MG63 (cell line): ENCODE results near the gene SMPDL3B. TPM values are rescaled to one million over a fixed set of nuclear protein-coding genes. Genes with fewer than 3 reads are reported as not detected.
"Not testable (repeated sequence)": the region's sequence is repeated elsewhere in the genome, so short reads cannot be mapped to it uniquely, and the experiment has no call there.

Experiments
- DNase-seq: peaks from one replicate; pipeline ENCODE4 v3.0.0-alpha.2; 2020
- H3K27me3 ChIP-seq: fragments of 250-450 bp; sonication (Bioruptor Pico); 2 replicates; pipeline ENCODE4 v1.5.1; 2020; ENCODE audit warnings: mild to moderate bottlenecking, moderate library complexity
- H3K36me3 ChIP-seq: fragments of 250-450 bp; sonication (Bioruptor Pico); 2 replicates; pipeline ENCODE4 v1.5.1; 2020; ENCODE audit warnings: mild to moderate bottlenecking, moderate library complexity
- H3K4me3 ChIP-seq: fragments of 250-450 bp; sonication (Bioruptor Pico); 2 replicates; pipeline ENCODE4 v1.5.1; 2020; ENCODE audit warnings: mild to moderate bottlenecking, moderate library complexity
- H3K9me3 ChIP-seq: fragments of 250-450 bp; sonication (Bioruptor Pico); 2 replicates; pipeline ENCODE4 v1.5.1; 2020; ENCODE audit warnings: mild to moderate bottlenecking, moderate library complexity
- total RNA-seq: library from RNA; depleted of rRNA; stranded (reverse); fragments of >200 nt; shearing (Covaris generic); gene quantifications from 2 replicates; pipeline ENCODE4 v1.2.3, GENCODE V29; 2014; ENCODE audit warnings: low replicate concordance; rRNA removed

The SMPDL3B gene
- total RNA-seq, 1 experiment from 2014 or later: not detected

GRCh38 chr1:27980216-27980845, 45.5 kb downstream of the SMPDL3B start:
- DNase-seq: no peak
- Histone ChIP-seq H3K4me3 (no peak overlapping the region), H3K36me3 (peaks cover 9% of the 10 kb centered on the region), H3K9me3 (no peaks in the 10 kb centered on the region), H3K27me3 (no peaks in the 10 kb centered on the region)

GRCh38 chr1:27981145-27981544, 46.3 kb downstream of the SMPDL3B start:
- Histone ChIP-seq H3K9me3 (no peaks in the 10 kb centered on the region), H3K36me3 (peaks cover 13% of the 10 kb centered on the region), H3K4me3 (no peak overlapping the region), H3K27me3 (no peaks in the 10 kb centered on the region)
- DNase-seq: no peak

GRCh38 chr1:27990920-27991537, 56.2 kb downstream of the SMPDL3B start:
- H3K27me3 ChIP-seq: no peaks in the 10 kb centered on the region
- H3K9me3 ChIP-seq: no peaks in the 10 kb centered on the region
- DNase-seq: no peak
- no peak overlapping the region for H3K4me3 ChIP-seq
- H3K36me3 ChIP-seq: peaks cover 67% of the 10 kb centered on the region

GRCh38 chr1:27992276-27992675, 57.5 kb downstream of the SMPDL3B start:
- no peaks in the 10 kb centered on the region for H3K27me3 ChIP-seq
- DNase-seq: no peak
- H3K4me3 ChIP-seq: no peak overlapping the region
- H3K9me3 ChIP-seq: no peaks in the 10 kb centered on the region
- H3K36me3 ChIP-seq: peaks cover 66% of the 10 kb centered on the region

GRCh38 chr1:27993241-27993640, 58.4 kb downstream of the SMPDL3B start:
- no peak for DNase-seq
- H3K27me3 ChIP-seq: no peaks in the 10 kb centered on the region
- H3K9me3 ChIP-seq: no peaks in the 10 kb centered on the region
- no peak overlapping the region for H3K4me3 ChIP-seq
- peaks cover 63% of the 10 kb centered on the region for H3K36me3 ChIP-seq

GRCh38 chr1:27994060-27994459, 59.3 kb downstream of the SMPDL3B start:
- H3K9me3 ChIP-seq: no peaks in the 10 kb centered on the region
- H3K4me3 ChIP-seq: no peak overlapping the region
- H3K36me3 ChIP-seq: peaks cover 61% of the 10 kb centered on the region
- H3K27me3 ChIP-seq: no peaks in the 10 kb centered on the region
- no peak for DNase-seq

- DNase-seq, H3K27me3 ChIP-seq, H3K4me3 ChIP-seq, H3K9me3 ChIP-seq: not testable (repeated sequence)
- H3K36me3 ChIP-seq: peaks cover 59% of the 10 kb centered on the region
Observed at GRCh38 chr1:27994526-27994925, 59.7 kb downstream of the SMPDL3B start.

GRCh38 chr1:27999055-27999454, 64.3 kb downstream of the SMPDL3B start:
- Histone ChIP-seq H3K4me3 (no peak overlapping the region), H3K9me3 (no peaks in the 10 kb centered on the region), H3K36me3 (peaks cover 47% of the 10 kb centered on the region), H3K27me3 (no peaks in the 10 kb centered on the region)
- no peak for DNase-seq

- Histone ChIP-seq H3K9me3 (no peaks in the 10 kb centered on the region), H3K4me3 (no peak overlapping the region), H3K36me3 (peaks cover 30% of the 10 kb centered on the region), H3K27me3 (no peaks in the 10 kb centered on the region)
- DNase-seq: no peak
Observed at GRCh38 chr1:28002600-28002999, 67.8 kb downstream of the SMPDL3B start.

GRCh38 chr1:28003117-28003516, 68.3 kb downstream of the SMPDL3B start:
- not testable (repeated sequence) for H3K9me3 ChIP-seq, H3K4me3 ChIP-seq, H3K27me3 ChIP-seq, DNase-seq
- peaks cover 25% of the 10 kb centered on the region for H3K36me3 ChIP-seq

Other genes with a start within 250 kb of the SMPDL3B start
- gene FAM76A, start 209.0 kb upstream of the SMPDL3B start, total RNA-seq: 12.0 and 12.1 TPM in 2 replicates
- gene STX12, start 161.8 kb upstream of the SMPDL3B start, total RNA-seq: 18.9 and 24.0 TPM in 2 replicates
- gene PPP1R8, start 104.2 kb upstream of the SMPDL3B start, total RNA-seq: 68.6 and 72.5 TPM in 2 replicates
- gene THEMIS2, start 62.5 kb upstream of the SMPDL3B start, total RNA-seq: 8.9 and 9.0 TPM in 2 replicates
- gene RPA2, start 20.4 kb upstream of the SMPDL3B start, total RNA-seq: 50.5 and 63.9 TPM in 2 replicates
- gene XKR8, start 25.0 kb downstream of the SMPDL3B start, total RNA-seq: 13.9 and 16.1 TPM in 2 replicates
- 7.2 and 23.1 TPM in 2 replicates for gene EYA3, start 153.6 kb downstream of the SMPDL3B start, total RNA-seq
- gene PTAFR, start 241.7 kb downstream of the SMPDL3B start, total RNA-seq: 0.49 TPM in 1 of 2 replicates, not detected in the other